Camera-type eye (tissue), 1 donor: ENCODE data around the gene HS3ST6. TPM values are rescaled to one million over a fixed set of nuclear protein-coding genes. Genes with fewer than 3 reads are reported as not detected.

Experiments
- total RNA-seq: library from RNA; depleted of rRNA; stranded (reverse); fragments of >200 nt; gene quantifications from one replicate; pipeline ENCODE4 v1.2.3, GENCODE V29; 2014

Gene HS3ST6
- 0.38 TPM for total RNA-seq

DNA sequence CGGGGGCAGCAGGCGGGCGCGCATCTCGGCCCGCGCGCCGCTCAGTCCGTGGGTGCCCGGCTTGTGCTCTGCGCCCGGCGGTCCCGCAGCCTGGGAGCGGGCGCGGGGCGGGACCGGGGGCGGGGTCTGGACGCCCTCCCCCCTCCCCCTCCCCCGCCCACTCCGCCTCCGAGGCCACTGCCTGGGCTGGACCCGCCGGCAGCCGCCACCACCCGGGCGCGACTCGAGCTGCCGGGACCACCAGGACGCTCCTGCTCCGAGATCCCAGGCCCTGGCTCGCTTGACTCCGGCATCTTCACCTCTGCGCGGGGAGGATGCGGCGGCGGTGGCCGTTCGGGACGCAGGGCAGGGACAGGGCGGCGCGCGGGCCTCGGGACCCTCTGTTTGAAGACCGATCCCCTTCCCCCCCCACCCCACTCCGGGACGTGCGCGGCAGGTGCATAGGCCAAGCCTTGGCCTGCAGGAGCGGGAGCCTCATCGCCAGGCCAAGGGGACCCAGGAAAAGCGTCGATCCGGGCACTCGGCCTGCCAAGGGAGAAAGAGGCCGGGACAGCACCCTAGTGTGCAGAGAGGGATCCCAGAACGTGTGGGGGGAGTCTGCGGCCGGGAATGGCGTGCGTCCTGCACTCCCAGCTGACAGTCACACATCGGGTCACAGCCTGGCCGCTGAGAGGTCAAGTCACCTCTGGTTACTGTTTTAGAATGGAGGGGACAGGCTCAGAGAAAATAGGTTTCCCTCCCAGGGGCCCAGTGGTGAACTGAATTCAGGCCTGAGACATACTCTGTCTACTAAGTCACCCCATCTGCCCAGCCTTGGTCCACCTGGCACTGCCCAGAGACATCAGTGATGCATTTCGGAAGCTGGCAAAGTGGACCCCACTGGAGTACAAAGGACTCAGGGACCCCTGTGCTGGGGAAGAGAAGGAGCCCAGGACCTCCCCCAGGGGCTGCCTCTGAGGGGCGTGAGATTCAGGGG is at the start of gene HS3ST6:
HS3ST6 (minus strand) TSS at position 65 of the 976 bp plus-strand sequence. CDS start 92 bp downstream, outside the sequence.

GRCh38 chr16:1966460-1966859 is 48.2 kb upstream of the HS3ST6 start, which contains the start of gene RNF151:
TSS of gene RNF151 (plus strand) at chr16:1966856. CDS start at chr16:1966882, 26 bp downstream.

GRCh38 chr16:1964506-1965395 is 46.5 kb upstream of the HS3ST6 start, which contains the start of gene RPS2:
TSS of gene RPS2 (minus strand) at chr16:1964826. CDS start at chr16:1964625, 201 bp downstream.

GRCh38 chr16:1959269-1960039 is 41.2 kb upstream of the HS3ST6 start, which contains the start of gene NDUFB10:
TSS of gene NDUFB10 (plus strand) at chr16:1959538. CDS start at chr16:1959625, 87 bp downstream.

GRCh38 chr16:1942810-1943726 is 24.9 kb upstream of the HS3ST6 start, which contains the start of gene MSRB1:
TSS of gene MSRB1 (minus strand) at chr16:1943199. CDS start at chr16:1943156, 43 bp downstream.

GRCh38 chr16:1871974-1872635 is 46.1 kb downstream of the HS3ST6 start, which contains the start of gene MEIOB:
TSS of gene MEIOB (minus strand) at chr16:1872164. CDS start at chr16:1868175, 3,989 bp downstream.

Other genes starting within 250 kb of the HS3ST6 start
- 35.5 TPM for gene JPT2, start 240.1 kb downstream of the HS3ST6 start, total RNA-seq
- 107 TPM for gene MAPK8IP3, start 212.2 kb downstream of the HS3ST6 start, total RNA-seq
- 52.0 TPM for gene NME3, start 146.9 kb downstream of the HS3ST6 start, total RNA-seq
- 16.1 TPM for gene EME2, start 145.6 kb downstream of the HS3ST6 start, total RNA-seq
- 48.4 TPM for gene MRPS34, start 145.3 kb downstream of the HS3ST6 start, total RNA-seq
- 93.1 TPM for gene SPSB3, start 135.8 kb downstream of the HS3ST6 start, total RNA-seq
- 56.1 TPM for gene NUBP2, start 135.5 kb downstream of the HS3ST6 start, total RNA-seq
- 0.55 TPM for gene IGFALS, start 124.7 kb downstream of the HS3ST6 start, total RNA-seq
- gene HAGH, start 91.6 kb downstream of the HS3ST6 start, total RNA-seq, result 55.9 TPM
- gene FAHD1, start 91.2 kb downstream of the HS3ST6 start, total RNA-seq, result 35.6 TPM
- gene MEIOB, start 46.3 kb downstream of the HS3ST6 start, total RNA-seq, result 0.60 TPM
- 5.7 TPM for gene MSRB1, start 24.8 kb upstream of the HS3ST6 start, total RNA-seq
- gene RPL3L, start 36.3 kb upstream of the HS3ST6 start, total RNA-seq, result 6.3 TPM
- gene NDUFB10, start 41.1 kb upstream of the HS3ST6 start, total RNA-seq, result 71.7 TPM
- gene RPS2, start 46.4 kb upstream of the HS3ST6 start, total RNA-seq, result 801 TPM
- not detected for gene RNF151, start 48.4 kb upstream of the HS3ST6 start, total RNA-seq
- gene TBL3, start 53.6 kb upstream of the HS3ST6 start, total RNA-seq, result 32.0 TPM
- 0.55 TPM for gene NOXO1, start 63.1 kb upstream of the HS3ST6 start, total RNA-seq
- gene GFER, start 65.8 kb upstream of the HS3ST6 start, total RNA-seq, result 14.7 TPM
- gene SYNGR3, start 71.6 kb upstream of the HS3ST6 start, total RNA-seq, result 6.5 TPM
- gene ZNF598, start 91.4 kb upstream of the HS3ST6 start, total RNA-seq, result 20.3 TPM
- 2.0 TPM for gene NPW, start 101.4 kb upstream of the HS3ST6 start, total RNA-seq
- 36.8 TPM for gene NHERF2, start 108.5 kb upstream of the HS3ST6 start, total RNA-seq
- gene NTHL1, start 129.4 kb upstream of the HS3ST6 start, total RNA-seq, result 17.2 TPM
- 103 TPM for gene TSC2, start 129.6 kb upstream of the HS3ST6 start, total RNA-seq
- gene PKD1, start 217.5 kb upstream of the HS3ST6 start, total RNA-seq, result 195 TPM
- 6.1 TPM for gene RAB26, start 230.2 kb upstream of the HS3ST6 start, total RNA-seq
- gene TRAF7, start 237.4 kb upstream of the HS3ST6 start, total RNA-seq, result 38.7 TPM